Measurements from ENCODE around the gene RAMACL.

The RAMACL gene

GRCh38 chr6:166589786-166590574, 3.5 kb upstream of the RAMACL start:
- DNase-seq (ENCODE audit: low read depth): no peak
- no peak overlapping the region for H3K4me3 ChIP-seq (ENCODE audit: control insufficient read depth, low read depth, low read length)

GRCh38 chr6:166589337-166589731, 2.9 kb upstream of the RAMACL start:
- no peak overlapping the region for H3K4me3 ChIP-seq (ENCODE audit: control insufficient read depth, low read depth, low read length)
- TF ChIP-seq CTCF (IDR thresholded peaks at IDR 0.05; ENCODE audit: control insufficient read depth, insufficient read depth, low read depth, low read length, missing control alignments): no peak
- no peak for DNase-seq (ENCODE audit: low read depth)

More at GRCh38 chr6:166589786-166590574, 3.5 kb upstream of the RAMACL start:
- no peak for TF ChIP-seq CTCF (IDR thresholded peaks at IDR 0.05; ENCODE audit: control insufficient read depth, insufficient read depth, low read depth, low read length, missing control alignments)

- DNase-seq (ENCODE audit: low read depth): peak; percentile 54
- no peak overlapping the region for H3K4me3 ChIP-seq (ENCODE audit: control insufficient read depth, low read depth, low read length)
- no peak for TF ChIP-seq CTCF (IDR thresholded peaks at IDR 0.05; ENCODE audit: control insufficient read depth, insufficient read depth, low read depth, low read length, missing control alignments)
These were observed 2.3 kb upstream of the RAMACL start for GRCh38 chr6:166588691-166589336.

- DNase-seq (ENCODE audit: low read depth): no peak
- no peak overlapping the region for H3K4me3 ChIP-seq (ENCODE audit: control insufficient read depth, low read depth, low read length)
These were observed 1.3 kb upstream of the RAMACL start for GRCh38 chr6:166587631-166588413.

GRCh38 chr6:166584853-166585429, 1.5 kb downstream of the RAMACL start:
- no peak for DNase-seq (ENCODE audit: low read depth)
- H3K4me3 ChIP-seq (ENCODE audit: control insufficient read depth, low read depth, low read length): no peak overlapping the region
- no peak for TF ChIP-seq CTCF (IDR thresholded peaks at IDR 0.05; ENCODE audit: control insufficient read depth, insufficient read depth, low read depth, low read length, missing control alignments)

More at GRCh38 chr6:166587631-166588413, 1.3 kb upstream of the RAMACL start:
- no peak for TF ChIP-seq CTCF (IDR thresholded peaks at IDR 0.05; ENCODE audit: control insufficient read depth, insufficient read depth, low read depth, low read length, missing control alignments)

GRCh38 chr6:166584155-166584554, 2.3 kb downstream of the RAMACL start:
- DNase-seq (ENCODE audit: low read depth): no peak
- TF ChIP-seq CTCF (IDR thresholded peaks at IDR 0.05; ENCODE audit: control insufficient read depth, insufficient read depth, low read depth, low read length, missing control alignments): no peak

More at GRCh38 chr6:166584155-166584554, 2.3 kb downstream of the RAMACL start:
- H3K4me3 ChIP-seq (ENCODE audit: control insufficient read depth, low read depth, low read length): no peak overlapping the region

Data from AG09309 (cell line).